SH-SY5Y (cell line): ENCODE measurements around the gene NFIL3.

Experiments used
- GATA2 ChIP-seq: IDR thresholded peaks from 2 replicates; pipeline ENCODE4 v1.6.1; 2011; ENCODE audit warnings: mild to moderate bottlenecking, low read depth, low read length
- GATA3 ChIP-seq: IDR thresholded peaks from 2 replicates; pipeline ENCODE4 v1.6.1; 2011; ENCODE audit warnings: low read depth, mild to moderate bottlenecking, low read length, moderate library complexity

The NFIL3 gene

GRCh38 chr9:91392435-91392834 is 31.2 kb downstream of the NFIL3 start:
- TF ChIP-seq GATA3 (no peak), GATA2 (no peak)

- TF ChIP-seq GATA2 (no peak), GATA3 (no peak)
These were observed 31.8 kb downstream of the NFIL3 start for GRCh38 chr9:91391818-91392217.

GRCh38 chr9:91391412-91391811 is 32.2 kb downstream of the NFIL3 start:
- TF ChIP-seq GATA2 = no peak
- no peak for TF ChIP-seq GATA3

DNA sequence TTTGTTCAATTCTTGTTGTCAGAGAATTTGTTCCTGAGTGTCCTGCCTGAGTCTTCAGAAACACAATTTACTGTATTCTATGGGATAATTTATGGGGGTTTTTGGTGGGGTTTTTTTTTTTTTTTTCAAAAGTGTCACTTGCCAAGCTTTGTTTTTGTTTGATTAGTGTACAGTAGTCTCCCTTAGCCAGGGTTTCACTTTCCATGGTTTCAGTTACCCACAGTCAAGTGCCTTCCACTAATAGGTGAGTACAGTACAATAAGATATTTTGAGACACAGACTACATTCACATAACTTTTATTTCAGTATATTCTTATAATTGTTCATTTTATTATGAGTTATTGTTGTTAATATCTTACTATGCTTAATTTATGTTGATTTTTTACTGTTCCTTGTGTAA is 36.9 kb downstream of the NFIL3 start:
- TF ChIP-seq GATA3 (no peak), GATA2 (no peak)

DNA sequence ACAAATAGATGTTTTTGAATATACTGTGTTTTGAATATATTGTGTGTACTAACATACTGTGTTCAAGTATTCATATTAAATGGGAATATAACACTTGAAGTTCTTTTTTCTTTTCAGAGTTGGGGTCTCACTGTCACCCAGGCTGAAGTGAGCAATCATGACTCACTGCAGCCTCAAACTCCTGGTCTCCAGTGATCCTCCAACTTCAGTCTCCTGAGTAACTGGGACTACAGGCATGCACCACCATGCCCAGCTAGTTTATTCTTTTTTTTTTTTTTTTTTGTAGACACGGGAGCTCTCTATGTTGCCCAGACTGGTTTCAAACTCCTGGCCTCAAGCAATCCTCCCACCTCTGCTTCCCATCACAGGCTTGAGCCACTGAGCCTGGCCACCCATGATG is 38.7 kb downstream of the NFIL3 start:
- TF ChIP-seq GATA2 (no peak), GATA3 (no peak)

- TF ChIP-seq GATA3 (no peak), GATA2 (no peak)
These were observed 40.1 kb downstream of the NFIL3 start for GRCh38 chr9:91383577-91383976.

DNA sequence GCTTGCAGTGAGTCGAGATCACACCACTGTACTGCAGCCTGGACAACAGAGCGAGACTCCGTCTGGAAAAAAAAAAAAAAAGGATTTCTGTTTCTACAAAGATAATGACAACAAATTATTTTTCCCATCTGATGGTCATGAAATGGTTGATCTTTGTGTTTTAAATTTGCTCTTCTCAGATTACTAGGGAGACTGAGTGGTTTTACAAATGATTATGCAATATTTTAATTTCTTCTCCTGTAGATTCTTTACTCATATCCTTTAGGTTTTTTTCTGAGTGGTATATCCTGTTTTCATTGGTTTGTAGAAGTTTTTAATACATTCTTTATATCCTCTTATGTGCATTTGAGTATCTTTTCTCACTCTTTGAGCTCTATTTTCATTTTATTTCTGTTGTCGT is 41.3 kb downstream of the NFIL3 start:
- TF ChIP-seq GATA2 (no peak), GATA3 (no peak)

- TF ChIP-seq GATA2 = no peak
- TF ChIP-seq GATA3 = no peak
These were observed 44.2 kb downstream of the NFIL3 start for GRCh38 chr9:91379426-91379825.

DNA sequence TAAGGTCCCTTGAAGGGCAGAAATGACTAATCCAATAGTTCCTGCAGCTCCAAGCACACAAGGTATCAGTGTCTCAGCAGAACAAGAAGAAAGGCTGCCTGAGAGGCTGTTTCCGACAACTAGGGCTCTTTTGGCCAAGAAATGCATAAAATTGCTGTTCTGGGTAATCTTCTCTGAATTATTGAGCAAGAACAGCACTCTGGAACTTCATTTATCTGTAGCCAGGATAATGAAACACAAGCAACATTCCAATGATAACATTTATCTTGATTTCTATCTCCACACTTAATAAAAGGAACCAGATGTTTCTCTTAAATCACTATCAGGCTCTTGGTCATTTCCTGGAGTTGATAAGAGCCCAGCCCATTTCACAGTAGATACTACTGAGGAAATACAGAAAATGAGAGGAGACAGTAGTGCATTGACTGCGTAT is 44.9 kb downstream of the NFIL3 start:
- TF ChIP-seq GATA2 = no peak
- TF ChIP-seq GATA3 = no peak

DNA sequence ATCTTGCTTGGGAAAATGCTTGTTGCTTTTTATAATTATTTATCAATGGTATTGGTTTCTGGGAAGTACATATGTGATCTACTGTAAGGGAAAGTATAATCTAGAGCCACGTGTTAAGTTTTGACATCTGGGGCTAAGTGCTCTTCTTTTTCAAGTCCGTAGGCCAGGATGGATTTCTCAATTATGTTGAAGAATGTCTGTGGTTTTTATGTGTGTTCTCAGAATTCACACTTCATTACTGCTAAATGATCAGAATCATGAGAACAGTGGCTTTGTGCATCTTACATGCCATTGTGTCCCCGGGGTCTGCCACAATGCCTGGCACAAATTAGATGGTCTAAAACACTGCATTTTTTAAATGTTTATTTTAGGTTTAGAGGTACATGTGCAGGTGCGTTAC is 47.4 kb downstream of the NFIL3 start:
- TF ChIP-seq GATA2 (no peak), GATA3 (no peak)

DNA sequence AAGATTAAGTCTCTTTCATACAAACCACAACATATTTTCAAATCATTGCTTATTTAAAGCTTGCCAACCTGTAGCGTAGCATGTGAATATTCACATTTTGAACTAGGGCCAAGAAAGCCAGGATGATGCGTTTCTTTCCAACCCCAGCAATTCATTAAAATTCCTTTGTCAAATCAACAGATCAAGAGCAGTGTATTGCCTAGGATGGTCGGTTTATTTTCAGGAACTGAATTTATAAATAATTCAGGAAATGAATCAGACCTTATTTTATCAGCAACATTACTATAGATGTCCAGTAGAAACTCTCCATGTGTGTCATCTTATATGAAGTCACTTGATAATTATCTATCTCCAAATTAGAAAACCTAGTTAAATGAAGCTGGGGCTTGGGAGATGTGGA is 48.7 kb downstream of the NFIL3 start:
- TF ChIP-seq GATA2 (no peak), GATA3 (no peak)

DNA sequence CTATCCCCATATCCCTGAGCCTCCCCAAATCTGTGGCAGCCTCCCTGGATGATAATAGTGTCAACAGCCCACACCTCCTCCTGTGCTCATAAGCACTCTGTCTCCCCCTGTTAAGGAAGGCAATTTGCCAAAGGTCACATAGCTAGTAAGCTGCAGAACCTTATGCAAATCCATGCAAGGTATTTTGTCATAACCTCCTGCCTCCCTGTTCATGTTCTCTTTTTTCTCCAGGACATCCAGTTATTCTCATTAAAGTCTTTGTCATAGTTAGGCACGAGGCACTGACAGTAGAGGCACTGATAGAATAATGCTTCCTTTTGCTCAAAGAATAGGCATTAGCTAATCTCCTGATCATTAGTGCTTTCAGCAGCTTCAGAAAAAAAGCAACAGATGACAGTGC is 51.7 kb downstream of the NFIL3 start:
- TF ChIP-seq GATA2 (no peak), GATA3 (no peak)

DNA sequence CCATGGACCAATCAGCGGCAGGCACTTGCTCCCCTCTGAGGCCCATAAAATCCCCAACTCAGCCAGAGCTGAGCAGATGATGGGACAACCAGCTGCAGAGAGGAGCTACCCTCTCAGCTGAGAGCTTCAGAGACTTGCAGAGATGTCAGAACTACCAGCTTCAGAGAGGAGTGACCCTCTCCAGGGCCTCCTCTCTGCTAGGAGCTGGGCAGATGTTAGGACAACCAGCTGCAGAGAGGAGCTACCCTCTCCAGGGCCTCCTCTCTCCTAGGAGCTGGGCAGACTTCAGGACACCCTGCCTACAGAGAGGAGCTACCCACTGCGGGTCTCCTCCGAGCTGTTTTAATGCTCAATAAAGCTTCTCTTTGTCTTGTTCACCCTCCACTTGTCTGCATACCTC is 58.9 kb downstream of the NFIL3 start:
- TF ChIP-seq GATA2 (no peak), GATA3 (no peak)

- TF ChIP-seq GATA3 = no peak
These were observed 59.6 kb downstream of the NFIL3 start for GRCh38 chr9:91364005-91364404.

- TF ChIP-seq GATA2 = no peak
- TF ChIP-seq GATA3 = no peak
These were observed 61.5 kb downstream of the NFIL3 start for GRCh38 chr9:91362051-91362611.
